Right renal cortex interstitium (tissue), 3 donors: ENCODE measurements around the gene HNRNPLL. TPM values are rescaled to one million over a fixed set of nuclear protein-coding genes. Genes with fewer than 3 reads are reported as not detected.
"Not testable (repeated sequence)": the region's sequence is repeated elsewhere in the genome, so short reads cannot be mapped to it uniquely, and the experiment has no call there.

Experiments used
- DNase-seq, 3 donors: peaks; one replicate each; pipeline ENCODE4 v3.0.0-alpha.2; 2013; ENCODE audit warnings: low read depth in 3 of 3, low spot score in 2 of 3
- polyA plus RNA-seq, 3 donors: library from polyadenylated mRNA; unstranded; fragments of 120-200 nt; gene quantifications; one replicate each; pipeline ENCODE4 v1.2.1, GENCODE V29; 2013; ENCODE audit not compliant: insufficient read length in 3 of 3

Gene HNRNPLL
- polyA plus RNA-seq: 10 to 100 TPM; 74.0 to 88.9 (median 85.6) TPM

GRCh38 chr2:38602732-38603401, at the start of gene HNRNPLL:
Gene HNRNPLL (minus strand): TSS chr2:38602928. CDS start chr2:38602626, 302 bp downstream.
- peak; percentile 84 to 93 (median 92) for DNase-seq

GRCh38 chr2:38650717-38651116, 48.0 kb upstream of the HNRNPLL start:
- no peak for DNase-seq

- no peak for DNase-seq
These were observed 47.3 kb upstream of the HNRNPLL start for GRCh38 chr2:38650012-38650411.

- DNase-seq: no peak
These were observed 46.5 kb upstream of the HNRNPLL start for GRCh38 chr2:38649176-38649728.

GRCh38 chr2:38648107-38648761, 45.5 kb upstream of the HNRNPLL start:
- DNase-seq: no peak

GRCh38 chr2:38643683-38644511, 41.2 kb upstream of the HNRNPLL start:
- not testable (repeated sequence) for DNase-seq

- no peak for DNase-seq
These were observed 40.4 kb upstream of the HNRNPLL start for GRCh38 chr2:38643021-38643671.

GRCh38 chr2:38642373-38643017, 39.8 kb upstream of the HNRNPLL start:
- not testable (repeated sequence) for DNase-seq

- no peak for DNase-seq
These were observed 33.3 kb upstream of the HNRNPLL start for GRCh38 chr2:38636069-38636468.

GRCh38 chr2:38635139-38635538, 32.4 kb upstream of the HNRNPLL start:
- no peak for DNase-seq

GRCh38 chr2:38634684-38635083, 32.0 kb upstream of the HNRNPLL start:
- no peak for DNase-seq

- DNase-seq: no peak
These were observed 31.2 kb upstream of the HNRNPLL start for GRCh38 chr2:38633895-38634294.

- DNase-seq: no peak
These were observed 30.3 kb upstream of the HNRNPLL start for GRCh38 chr2:38632980-38633379.

GRCh38 chr2:38631976-38632375, 29.2 kb upstream of the HNRNPLL start:
- no peak for DNase-seq

GRCh38 chr2:38629684-38630083, 27.0 kb upstream of the HNRNPLL start:
- DNase-seq: no peak

GRCh38 chr2:38627391-38627790, 24.7 kb upstream of the HNRNPLL start:
- DNase-seq: no peak

GRCh38 chr2:38626326-38627035, 23.8 kb upstream of the HNRNPLL start:
- no peak for DNase-seq

GRCh38 chr2:38622210-38622609, 19.5 kb upstream of the HNRNPLL start:
- no peak for DNase-seq

- DNase-seq: no peak
These were observed 18.3 kb upstream of the HNRNPLL start for GRCh38 chr2:38621018-38621417.
